ENCODE measurements around the gene RNF166.

Gene RNF166

GRCh38 chr16:88750854-88751253 lies 44.6 kb upstream of the RNF166 start:
- H3K4me3 ChIP-seq (ENCODE audit: low read depth, low read length): no peak overlapping the region
- DNase-seq (ENCODE audit: low read depth): no peak
- no peak for TF ChIP-seq CTCF (conservative IDR thresholded peaks at IDR 0.05; ENCODE audit: low read depth, low read length)

GRCh38 chr16:88749358-88749757 lies 43.1 kb upstream of the RNF166 start:
- DNase-seq (ENCODE audit: low read depth): no peak
- no peak overlapping the region for H3K4me3 ChIP-seq (ENCODE audit: low read depth, low read length)
- no peak for TF ChIP-seq CTCF (conservative IDR thresholded peaks at IDR 0.05; ENCODE audit: low read depth, low read length)

GRCh38 chr16:88748364-88748763 lies 42.2 kb upstream of the RNF166 start:
- TF ChIP-seq CTCF (conservative IDR thresholded peaks at IDR 0.05; ENCODE audit: low read depth, low read length): no peak
- no peak for DNase-seq (ENCODE audit: low read depth)
- no peak overlapping the region for H3K4me3 ChIP-seq (ENCODE audit: low read depth, low read length)

GRCh38 chr16:88747588-88748301 lies 41.5 kb upstream of the RNF166 start:
- DNase-seq (ENCODE audit: low read depth): no peak
- TF ChIP-seq CTCF (conservative IDR thresholded peaks at IDR 0.05; ENCODE audit: low read depth, low read length): peak; percentile 35
- no peak overlapping the region for H3K4me3 ChIP-seq (ENCODE audit: low read depth, low read length)

- no peak for DNase-seq (ENCODE audit: low read depth)
- no peak for TF ChIP-seq CTCF (conservative IDR thresholded peaks at IDR 0.05; ENCODE audit: low read depth, low read length)
- no peak overlapping the region for H3K4me3 ChIP-seq (ENCODE audit: low read depth, low read length)
Measured at GRCh38 chr16:88746506-88746905, 40.3 kb upstream of the RNF166 start.

GRCh38 chr16:88744577-88745521 lies 38.6 kb upstream of the RNF166 start:
- no peak for DNase-seq (ENCODE audit: low read depth)
- no peak for TF ChIP-seq CTCF (conservative IDR thresholded peaks at IDR 0.05; ENCODE audit: low read depth, low read length)
- H3K4me3 ChIP-seq (ENCODE audit: low read depth, low read length): no peak overlapping the region

All from choroid plexus epithelial cell (primary cell).